ENCODE data around the gene VPS35L. TPM values are rescaled to one million over a fixed set of nuclear protein-coding genes. Genes with fewer than 3 reads are reported as not detected.

The VPS35L gene
- total and polyA plus RNA-seq, 8 donors: 15.2 to 205 (median 29.7) TPM

DNA sequence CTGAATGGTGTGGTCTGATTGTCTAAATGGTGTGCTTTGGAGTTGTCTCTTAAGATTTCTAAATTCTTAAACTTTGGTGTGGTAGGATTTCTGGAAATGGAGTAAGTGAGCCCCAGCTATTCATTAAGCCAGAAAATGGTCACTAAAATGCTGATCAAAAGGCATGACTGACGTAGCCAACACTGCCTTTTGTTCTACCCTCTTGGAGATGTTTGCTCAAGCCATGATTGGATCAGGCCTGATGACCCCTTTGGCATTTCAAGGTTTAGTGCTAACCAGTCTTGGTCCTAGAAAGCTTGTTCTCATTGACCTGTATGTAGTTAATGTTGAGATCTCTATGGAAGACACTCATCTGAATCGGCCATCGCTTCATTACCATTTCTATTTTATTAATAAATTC lies 94.5 kb downstream of the VPS35L start:
- DNase-seq: no peak
- peaks cover 22 to 85% (median 81%) of the 10 kb centered on the region in 4 donors for H3K36me3 ChIP-seq

DNA sequence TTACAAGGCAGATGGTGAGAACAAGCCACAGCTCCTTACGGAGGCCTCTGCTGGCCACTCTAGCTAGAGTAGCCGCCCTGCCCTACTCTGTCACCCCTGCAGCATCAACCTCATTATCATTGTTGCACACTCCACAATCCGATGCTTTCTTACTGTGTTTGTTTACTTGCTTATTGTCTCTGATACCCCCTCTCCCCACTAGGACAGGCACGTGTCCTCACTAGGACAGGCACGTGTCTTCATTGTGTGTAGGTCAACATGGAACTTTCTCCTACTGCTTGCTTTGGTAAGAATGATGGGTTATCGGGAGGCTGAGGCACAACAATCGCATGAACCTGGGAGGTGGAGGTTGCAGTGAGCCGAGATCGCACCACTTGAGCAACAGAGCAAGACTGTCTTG lies 98.6 kb downstream of the VPS35L start:
- no peaks in the 10 kb centered on the region for H3K4me1 ChIP-seq
- 85 to 94% (median 90%) methylated on average over 9 of the region's 9 CpGs for WGBS, 5 donors
- no peaks in the 10 kb centered on the region for H3K27me3 ChIP-seq
- H3K9me3 ChIP-seq: no peaks in the 10 kb centered on the region
- H3K4me3 ChIP-seq: no peak overlapping the region
- intact Hi-C loops (cut with DNase I; ENCODE audit: low total_unique reads): no loop called here
- H3K27ac ChIP-seq: no peak overlapping the region
- DNase-seq: no peak
- H3K36me3 ChIP-seq: peaks cover 22 to 91% (median 88%) of the 10 kb centered on the region in 4 donors
- TF ChIP-seq, protein P1, sequence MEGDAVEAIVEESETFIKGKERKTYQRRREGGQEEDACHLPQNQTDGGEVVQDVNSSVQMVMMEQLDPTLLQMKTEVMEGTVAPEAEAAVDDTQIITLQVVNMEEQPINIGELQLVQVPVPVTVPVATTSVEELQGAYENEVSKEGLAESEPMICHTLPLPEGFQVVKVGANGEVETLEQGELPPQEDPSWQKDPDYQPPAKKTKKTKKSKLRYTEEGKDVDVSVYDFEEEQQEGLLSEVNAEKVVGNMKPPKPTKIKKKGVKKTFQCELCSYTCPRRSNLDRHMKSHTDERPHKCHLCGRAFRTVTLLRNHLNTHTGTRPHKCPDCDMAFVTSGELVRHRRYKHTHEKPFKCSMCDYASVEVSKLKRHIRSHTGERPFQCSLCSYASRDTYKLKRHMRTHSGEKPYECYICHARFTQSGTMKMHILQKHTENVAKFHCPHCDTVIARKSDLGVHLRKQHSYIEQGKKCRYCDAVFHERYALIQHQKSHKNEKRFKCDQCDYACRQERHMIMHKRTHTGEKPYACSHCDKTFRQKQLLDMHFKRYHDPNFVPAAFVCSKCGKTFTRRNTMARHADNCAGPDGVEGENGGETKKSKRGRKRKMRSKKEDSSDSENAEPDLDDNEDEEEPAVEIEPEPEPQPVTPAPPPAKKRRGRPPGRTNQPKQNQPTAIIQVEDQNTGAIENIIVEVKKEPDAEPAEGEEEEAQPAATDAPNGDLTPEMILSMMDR (IDR thresholded peaks at IDR 0.05): no peak

More for the DNA sequence above, 94.5 kb downstream of the VPS35L start:
- WGBS, 5 donors: 69 to 85% (median 77%) methylated on average over 3 of the region's 3 CpGs
- Histone ChIP-seq H3K27ac (no peak overlapping the region), H3K4me3 (no peak overlapping the region), H3K27me3 (no peaks in the 10 kb centered on the region), H3K4me1 (no peaks in the 10 kb centered on the region), H3K9me3 (no peaks in the 10 kb centered on the region)
- no peak for TF ChIP-seq EP300 (IDR thresholded peaks at IDR 0.05)
- no peak for TF ChIP-seq POLR2AphosphoS5 (IDR thresholded peaks at IDR 0.05)
- TF ChIP-seq, protein P1 (IDR thresholded peaks at IDR 0.05): no peak
- no peak for TF ChIP-seq POLR2A (IDR thresholded peaks at IDR 0.05)
- intact Hi-C loops (cut with DNase I; ENCODE audit: low total_unique reads): no loop called here

GRCh38 chr16:19655242-19655777 lies 99.8 kb downstream of the VPS35L start:
- no peaks in the 10 kb centered on the region for H3K27me3 ChIP-seq
- DNase-seq: no peak
- H3K36me3 ChIP-seq: peaks cover 22 to 89% (median 85%) of the 10 kb centered on the region in 4 donors
- intact Hi-C loops (cut with DNase I; ENCODE audit: low total_unique reads): no loop called here
- WGBS, 5 donors: 80 to 85% (median 83%) methylated on average over 9 of the region's 9 CpGs
- no peak overlapping the region for H3K27ac ChIP-seq
- H3K4me3 ChIP-seq: no peak overlapping the region
- H3K9me3 ChIP-seq: no peaks in the 10 kb centered on the region
- no peaks in the 10 kb centered on the region for H3K4me1 ChIP-seq
- TF ChIP-seq POLR2A (IDR thresholded peaks at IDR 0.05) (no peak), POLR2AphosphoS5 (IDR thresholded peaks at IDR 0.05) (no peak), EP300 (IDR thresholded peaks at IDR 0.05) (no peak)
- TF ChIP-seq, protein P1 (IDR thresholded peaks at IDR 0.05): no peak

GRCh38 chr16:19657831-19658230 lies 102.3 kb downstream of the VPS35L start:
- intact Hi-C loops (cut with DNase I; ENCODE audit: low total_unique reads): no loop called here
- H3K9me3 ChIP-seq: no peaks in the 10 kb centered on the region
- H3K4me3 ChIP-seq: no peak overlapping the region
- WGBS, 5 donors: 84 to 95% (median 92%) methylated on average over 4 of the region's 4 CpGs
- no peaks in the 10 kb centered on the region for H3K4me1 ChIP-seq
- H3K27ac ChIP-seq: no peak overlapping the region
- DNase-seq: no peak
- peaks cover 10 to 82% (median 76%) of the 10 kb centered on the region in 4 donors for H3K36me3 ChIP-seq
- no peaks in the 10 kb centered on the region for H3K27me3 ChIP-seq
- TF ChIP-seq EP300 (IDR thresholded peaks at IDR 0.05): no peak
- no peak for TF ChIP-seq POLR2A (IDR thresholded peaks at IDR 0.05)
- TF ChIP-seq POLR2AphosphoS5 (IDR thresholded peaks at IDR 0.05): no peak
- TF ChIP-seq, protein P1 (IDR thresholded peaks at IDR 0.05): no peak

All from stomach (tissue), 9 donors.